Caco-2 (cell line): Measurements from ENCODE around the gene SSB. TPM values are rescaled to one million over a fixed set of nuclear protein-coding genes. Genes with fewer than 3 reads are reported as not detected.
"Not testable (repeated sequence)": the region's sequence is repeated elsewhere in the genome, so short reads cannot be mapped to it uniquely, and the experiment has no call there.

Experiments
- BruUV-seq: library from RNA; stranded (reverse); fragments of 400-500 nt; replicated peaks from 2 replicates; lab custom pipeline; 2021; lab: Mats Ljungman, UMichigan
- CTCF ChIA-PET: fragments of 300-600 bp; sonication (Branson Sonifier 250); formaldehyde crosslinking; loops from one replicate; lab custom pipeline; 2022; ENCODE audit warnings: antibody characterized with exemption; lab: Charles Lee
- POLR2A ChIA-PET: fragments of 300-600 bp; sonication (Branson Sonifier 250); formaldehyde crosslinking; loops from one replicate; lab custom pipeline; 2022; ENCODE audit warnings: antibody characterized with exemption; lab: Charles Lee
- DNase-seq, 2 experiments: peaks; one replicate each; pipeline versions ENCODE4 v3.0.0 to v3.0.0-alpha.2; 2020 to 2022
- H3K27me3 ChIP-seq: replicated peaks from 2 replicates; pipeline ENCODE4 v1.6.0; 2011; ENCODE audit warnings: low read length; ENCODE audit not compliant: control insufficient read depth, insufficient read depth
- H3K36me3 ChIP-seq: 2 replicates; pipeline ENCODE4 v1.5.1; 2011; ENCODE audit warnings: low read length; ENCODE audit not compliant: control insufficient read depth, insufficient read depth
- H3K4me1 ChIP-seq: fragments of 250-450 bp; sonication (Bioruptor Pico); 2 replicates; pipeline ENCODE4 v1.5.1; 2020; ENCODE audit warnings: mild to moderate bottlenecking
- H3K4me3 ChIP-seq: 2 replicates; pipeline ENCODE4 v1.5.1; 2011; ENCODE audit warnings: low read depth, mild to moderate bottlenecking, control low read depth, low read length
- H3K9me3 ChIP-seq: fragments of 250-450 bp; sonication (Bioruptor Pico); 2 replicates; pipeline ENCODE4 v1.5.1; 2020; ENCODE audit warnings: mild to moderate bottlenecking, moderate library complexity
- H3K27ac Mint-ChIP-seq: one replicate; pipeline ENCODE4 v1.8.0; 2022; ENCODE audit warnings: mixed read lengths; ENCODE audit not compliant: unreplicated experiment
- H3K27me3 Mint-ChIP-seq: one replicate; pipeline ENCODE4 v1.8.0; 2022; ENCODE audit warnings: mixed read lengths; ENCODE audit not compliant: insufficient read depth, unreplicated experiment
- H3K36me3 Mint-ChIP-seq: one replicate; pipeline ENCODE4 v1.8.0; 2022; ENCODE audit warnings: mild to moderate bottlenecking, mixed read lengths; ENCODE audit not compliant: insufficient read depth, unreplicated experiment
- H3K4me1 Mint-ChIP-seq: one replicate; pipeline ENCODE4 v1.8.0; 2022; ENCODE audit warnings: low read depth, mixed read lengths; ENCODE audit not compliant: unreplicated experiment
- H3K4me3 Mint-ChIP-seq: one replicate; pipeline ENCODE4 v1.8.0; 2022; ENCODE audit warnings: mild to moderate bottlenecking, moderate library complexity, mixed read lengths; ENCODE audit not compliant: unreplicated experiment
- H3K9me3 Mint-ChIP-seq: one replicate; pipeline ENCODE4 v1.8.0; 2022; ENCODE audit warnings: mixed read lengths; ENCODE audit not compliant: unreplicated experiment
- CTCF ChIP-seq, 2 experiments: fragments of 200-600 bp in 1 of 2; IDR thresholded peaks; 1 replicate in 1 of 2; 2 replicates in 1 of 2; pipeline versions ENCODE4 v1.5.1 to v1.8.0; 2011 to 2022; ENCODE audit warnings: antibody characterized with exemption in 1 of 2, control low read depth in 1 of 2, inconsistent platforms in 1 of 2, low read depth in 1 of 2, low read length in 1 of 2, mild to moderate bottlenecking in 1 of 2, moderate library complexity in 1 of 2; ENCODE audit not compliant: insufficient read depth in 1 of 2, severe bottlenecking in 1 of 2, unreplicated experiment in 1 of 2
- intact Hi-C: fragments of 100-400 bp; cut with micrococcal nuclease; formaldehyde crosslinking; loops from one replicate; pipeline ENCODE4 v1.10.0; 2022; ENCODE audit not compliant: unreplicated experiment
- total RNA-seq: library from RNA; stranded (reverse); gene quantifications from 2 replicates; pipeline ENCODE4 v1.2.3, GENCODE V29; 2022

The SSB gene
- total RNA-seq, 1 experiment from 2014 or later = 215 TPM

GRCh38 chr2:169845016-169845415, 46.3 kb downstream of the SSB start:
- peaks cover under 1% of the 10 kb centered on the region for H3K36me3 Mint-ChIP-seq
- H3K27ac Mint-ChIP-seq = no peak overlapping the region
- H3K27me3 ChIP-seq = no peaks in the 10 kb centered on the region
- TF ChIP-seq CTCF (IDR thresholded peaks at IDR 0.05; ENCODE audit: insufficient read depth in 1 of 2, low read depth in 1 of 2, low read length in 1 of 2, severe bottlenecking in 1 of 2, unreplicated experiment in 1 of 2) = no peak
- no peak overlapping the region for H3K4me3 ChIP-seq
- no peaks in the 10 kb centered on the region for H3K9me3 Mint-ChIP-seq
- no peak for DNase-seq
- intact Hi-C loops = no loop called here
- CTCF ChIA-PET = no interaction called here
- H3K9me3 ChIP-seq = peaks cover 5% of the 10 kb centered on the region; the same call in 1 of the 2 replicates
- no peaks in the 10 kb centered on the region for H3K4me1 ChIP-seq
- H3K4me3 Mint-ChIP-seq = no peak overlapping the region
- POLR2A ChIA-PET = no interaction called here
- H3K27me3 Mint-ChIP-seq = no peaks in the 10 kb centered on the region
- no TSS peak for BruUV-seq
- no peaks in the 10 kb centered on the region for H3K4me1 Mint-ChIP-seq
- H3K36me3 ChIP-seq = no peaks in the 10 kb centered on the region

- H3K36me3 ChIP-seq, H3K4me3 Mint-ChIP-seq, H3K4me1 ChIP-seq, H3K27ac Mint-ChIP-seq, BruUV-seq, H3K4me3 ChIP-seq, H3K27me3 ChIP-seq, DNase-seq, H3K9me3 Mint-ChIP-seq, H3K9me3 ChIP-seq, H3K4me1 Mint-ChIP-seq, H3K27me3 Mint-ChIP-seq, intact Hi-C loops: not testable (repeated sequence)
- POLR2A ChIA-PET = interaction anchor here (0.7 kb wide), 1 partner anchor 50 kb away, joined by 3 read pairs; the partner anchor contains the start of gene SSB
- H3K36me3 Mint-ChIP-seq = peaks cover 11% of the 10 kb centered on the region
- CTCF ChIA-PET = interaction anchor here (0.7 kb wide), 1 partner anchor 27 kb away, joined by 3 read pairs; no protein-coding TSS in a partner anchor
These were observed 50.5 kb downstream of the SSB start for GRCh38 chr2:169848959-169849693.

- Mint-ChIP-seq H3K27me3 (no peaks in the 10 kb centered on the region), H3K4me3 (no peak overlapping the region), H3K27ac (no peak overlapping the region), H3K4me1 (no peaks in the 10 kb centered on the region), H3K36me3 (peaks cover 11% of the 10 kb centered on the region), H3K9me3 (no peaks in the 10 kb centered on the region)
- no peak for DNase-seq
- no peak for TF ChIP-seq CTCF (IDR thresholded peaks at IDR 0.05; ENCODE audit: insufficient read depth in 1 of 2, low read depth in 1 of 2, low read length in 1 of 2, severe bottlenecking in 1 of 2, unreplicated experiment in 1 of 2)
- no peaks in the 10 kb centered on the region for H3K36me3 ChIP-seq
- H3K4me1 ChIP-seq = no peaks in the 10 kb centered on the region
- CTCF ChIA-PET = interaction anchor here (0.7 kb wide), 1 partner anchor 27 kb away, joined by 3 read pairs; no protein-coding TSS in a partner anchor
- POLR2A ChIA-PET = interaction anchor here (0.7 kb wide), 1 partner anchor 51 kb away, joined by 3 read pairs; the partner anchor contains the start of gene SSB
- no peaks in the 10 kb centered on the region for H3K27me3 ChIP-seq
- intact Hi-C loops = no loop called here
- no peak overlapping the region for H3K4me3 ChIP-seq
- no TSS peak for BruUV-seq
- peaks cover 5% of the 10 kb centered on the region for H3K9me3 ChIP-seq
These were observed 51.0 kb downstream of the SSB start for GRCh38 chr2:169849710-169850109.
